ENCODE data around the gene PRKCA. TPM values are rescaled to one million over a fixed set of nuclear protein-coding genes. Genes with fewer than 3 reads are reported as not detected.
"Not testable (repeated sequence)": the region's sequence is repeated elsewhere in the genome, so short reads cannot be mapped to it uniquely, and the experiment has no call there.

PRKCA gene
- total and polyA plus RNA-seq, 4 donors: 3.0 to 14.1 (median 5.4) TPM

DNA sequence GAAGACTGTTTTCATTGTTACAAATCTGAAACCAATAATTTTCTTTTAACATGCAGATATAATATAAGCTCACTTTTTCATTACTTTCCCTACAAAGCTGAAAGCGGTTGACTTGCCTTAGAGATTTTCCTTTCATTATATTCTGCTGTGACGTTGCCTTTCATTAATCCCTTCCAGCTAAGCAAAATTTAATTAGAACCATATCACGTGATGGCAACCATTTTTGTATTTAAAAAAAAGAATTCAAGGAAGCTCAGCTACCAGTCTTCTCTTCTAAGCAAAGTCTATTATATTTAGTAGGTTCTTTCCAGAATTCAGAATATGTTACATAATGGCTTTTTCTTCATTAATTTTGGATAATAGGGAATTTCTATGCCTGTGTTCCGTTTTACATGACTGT, 186.5 kb downstream of the PRKCA start:
- Histone ChIP-seq H3K4me3 (ENCODE audit: low read depth in 1 of 3, low read length in 3 of 3) (no peak overlapping the region), H3K9ac (ENCODE audit: low read depth in 1 of 2, low read length in 2 of 2) (no peak overlapping the region), H3K27ac (ENCODE audit: low read depth in 1 of 2, low read length in 2 of 2) (no peak overlapping the region), H3K36me3 (ENCODE audit: control insufficient read depth in 4 of 4, insufficient read depth in 3 of 4, low read depth in 1 of 4, low read length in 3 of 4) (no peaks in the 10 kb centered on the region), H3K9me3 (ENCODE audit: control insufficient read depth in 4 of 4, low read length in 3 of 4) (no peaks in the 10 kb centered on the region), H3K4me1 (ENCODE audit: control insufficient read depth in 4 of 4, insufficient read depth in 4 of 4, low read length in 3 of 4) (peaks cover 5 to 44% (median 21%) of the 10 kb centered on the region in 4 donors), H3K27me3 (ENCODE audit: control insufficient read depth in 4 of 4, insufficient read depth in 4 of 4, low read length in 3 of 4) (no peaks in the 10 kb centered on the region)
- no peak for DNase-seq (ENCODE audit: low spot score)
- 85% methylated on average over 4 of the region's 4 CpGs for WGBS
- TF ChIP-seq HNF4A (conservative IDR thresholded peaks at IDR 0.05) (no peak), FOXA1 (IDR thresholded peaks at IDR 0.05) (no peak), ZBTB33 (IDR thresholded peaks at IDR 0.05) (no peak), RAD21 (IDR thresholded peaks at IDR 0.05) (no peak), NR2F2 (IDR thresholded peaks at IDR 0.05) (no peak), TAF1 (conservative IDR thresholded peaks at IDR 0.05) (no peak), MAX (IDR thresholded peaks at IDR 0.05) (no peak), SP1 (IDR thresholded peaks at IDR 0.05) (no peak), JUND (IDR thresholded peaks at IDR 0.05) (no peak), GABPA (IDR thresholded peaks at IDR 0.05 in 1 of 2, conservative IDR thresholded peaks at IDR 0.05 in 1 of 2) (no peak)
- TF ChIP-seq, protein P1, sequence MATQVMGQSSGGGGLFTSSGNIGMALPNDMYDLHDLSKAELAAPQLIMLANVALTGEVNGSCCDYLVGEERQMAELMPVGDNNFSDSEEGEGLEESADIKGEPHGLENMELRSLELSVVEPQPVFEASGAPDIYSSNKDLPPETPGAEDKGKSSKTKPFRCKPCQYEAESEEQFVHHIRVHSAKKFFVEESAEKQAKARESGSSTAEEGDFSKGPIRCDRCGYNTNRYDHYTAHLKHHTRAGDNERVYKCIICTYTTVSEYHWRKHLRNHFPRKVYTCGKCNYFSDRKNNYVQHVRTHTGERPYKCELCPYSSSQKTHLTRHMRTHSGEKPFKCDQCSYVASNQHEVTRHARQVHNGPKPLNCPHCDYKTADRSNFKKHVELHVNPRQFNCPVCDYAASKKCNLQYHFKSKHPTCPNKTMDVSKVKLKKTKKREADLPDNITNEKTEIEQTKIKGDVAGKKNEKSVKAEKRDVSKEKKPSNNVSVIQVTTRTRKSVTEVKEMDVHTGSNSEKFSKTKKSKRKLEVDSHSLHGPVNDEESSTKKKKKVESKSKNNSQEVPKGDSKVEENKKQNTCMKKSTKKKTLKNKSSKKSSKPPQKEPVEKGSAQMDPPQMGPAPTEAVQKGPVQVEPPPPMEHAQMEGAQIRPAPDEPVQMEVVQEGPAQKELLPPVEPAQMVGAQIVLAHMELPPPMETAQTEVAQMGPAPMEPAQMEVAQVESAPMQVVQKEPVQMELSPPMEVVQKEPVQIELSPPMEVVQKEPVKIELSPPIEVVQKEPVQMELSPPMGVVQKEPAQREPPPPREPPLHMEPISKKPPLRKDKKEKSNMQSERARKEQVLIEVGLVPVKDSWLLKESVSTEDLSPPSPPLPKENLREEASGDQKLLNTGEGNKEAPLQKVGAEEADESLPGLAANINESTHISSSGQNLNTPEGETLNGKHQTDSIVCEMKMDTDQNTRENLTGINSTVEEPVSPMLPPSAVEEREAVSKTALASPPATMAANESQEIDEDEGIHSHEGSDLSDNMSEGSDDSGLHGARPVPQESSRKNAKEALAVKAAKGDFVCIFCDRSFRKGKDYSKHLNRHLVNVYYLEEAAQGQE (IDR thresholded peaks at IDR 0.05): no peak

- H3K27ac ChIP-seq (ENCODE audit: low read depth in 1 of 2, low read length in 2 of 2): not testable (repeated sequence)
These were observed 187.2 kb downstream of the PRKCA start for GRCh38 chr17:66489576-66489975.

DNA sequence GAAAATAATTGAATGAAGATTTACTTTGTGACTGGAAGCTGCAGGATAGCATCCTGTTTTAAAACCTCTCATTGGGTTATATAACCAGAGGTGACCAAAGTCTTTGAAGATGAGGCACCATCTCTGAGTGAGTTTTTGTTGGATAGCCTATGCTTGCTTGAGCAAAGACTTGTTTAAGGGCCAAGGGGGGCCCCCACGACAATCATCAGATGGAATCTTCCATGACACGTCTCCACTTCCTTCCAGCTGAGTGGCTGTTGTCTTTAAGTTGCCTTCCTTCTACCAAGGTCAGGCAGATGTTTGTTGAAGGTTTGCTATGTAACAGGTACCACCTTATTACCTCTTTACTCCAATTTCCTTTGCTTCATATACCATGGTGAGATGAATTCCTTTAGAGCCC, 188.8 kb downstream of the PRKCA start:
- TF ChIP-seq SP1 (IDR thresholded peaks at IDR 0.05): no peak
- no peak for TF ChIP-seq ZBTB33 (IDR thresholded peaks at IDR 0.05)
- TF ChIP-seq, protein P1 (IDR thresholded peaks at IDR 0.05): no peak
- TF ChIP-seq MAX (IDR thresholded peaks at IDR 0.05): no peak
- no peak for TF ChIP-seq EGR1 (IDR thresholded peaks at IDR 0.05; ENCODE audit: low read depth in 2 of 2)
- TF ChIP-seq NR2F2 (IDR thresholded peaks at IDR 0.05): no peak
- no peak for TF ChIP-seq TAF1 (conservative IDR thresholded peaks at IDR 0.05)
- TF ChIP-seq GABPA (IDR thresholded peaks at IDR 0.05 in 1 of 2, conservative IDR thresholded peaks at IDR 0.05 in 1 of 2): no peak
- no peak overlapping the region for H3K27ac ChIP-seq (ENCODE audit: low read depth in 1 of 2, low read length in 2 of 2)
- no peak overlapping the region for H3K9ac ChIP-seq (ENCODE audit: low read depth in 1 of 2, low read length in 2 of 2)
- no peak overlapping the region for H3K4me3 ChIP-seq (ENCODE audit: low read depth in 1 of 3, low read length in 3 of 3)
- H3K27me3 ChIP-seq (ENCODE audit: control insufficient read depth in 4 of 4, insufficient read depth in 4 of 4, low read length in 3 of 4): no peaks in the 10 kb centered on the region
- WGBS: 87% methylated on average over 2 of the region's 2 CpGs
- no peaks in the 10 kb centered on the region for H3K36me3 ChIP-seq (ENCODE audit: control insufficient read depth in 4 of 4, insufficient read depth in 3 of 4, low read depth in 1 of 4, low read length in 3 of 4)
- H3K4me1 ChIP-seq (ENCODE audit: control insufficient read depth in 4 of 4, insufficient read depth in 4 of 4, low read length in 3 of 4): peaks cover 5 to 36% (median 23%) of the 10 kb centered on the region in 4 donors
- no peak for DNase-seq (ENCODE audit: low spot score)
- H3K9me3 ChIP-seq (ENCODE audit: control insufficient read depth in 4 of 4, low read length in 3 of 4): no peaks in the 10 kb centered on the region

More at GRCh38 chr17:66489576-66489975, 187.2 kb downstream of the PRKCA start:
- 96% methylated on average over 3 of the region's 3 CpGs for WGBS
- H3K4me1 ChIP-seq (ENCODE audit: control insufficient read depth in 4 of 4, insufficient read depth in 4 of 4, low read length in 3 of 4): peaks cover 5 to 44% (median 23%) of the 10 kb centered on the region in 4 donors
- not testable (repeated sequence) for DNase-seq (ENCODE audit: low spot score); H3K9ac ChIP-seq (ENCODE audit: low read depth in 1 of 2, low read length in 2 of 2); H3K4me3 ChIP-seq (ENCODE audit: low read depth in 1 of 3, low read length in 3 of 3); H3K9me3 ChIP-seq (ENCODE audit: control insufficient read depth in 4 of 4, low read length in 3 of 4); H3K36me3 ChIP-seq (ENCODE audit: control insufficient read depth in 4 of 4, insufficient read depth in 3 of 4, low read depth in 1 of 4, low read length in 3 of 4); H3K27me3 ChIP-seq (ENCODE audit: control insufficient read depth in 4 of 4, insufficient read depth in 4 of 4, low read length in 3 of 4)

All from liver (tissue), 9 donors.